HEK293 (cell line): ENCODE measurements around the gene BRWD1.

ENCODE experiments used
- KLF10 ChIP-seq: fragments of 450-650 bp; IDR thresholded peaks from 2 replicates; pipeline ENCODE4 v1.5.1; 2018; ENCODE audit warnings: missing biosample characterization, mild to moderate bottlenecking, missing genetic modification characterization
- ZNF140 ChIP-seq: fragments of 450-650 bp; formaldehyde crosslinking; IDR thresholded peaks from 2 replicates; pipeline ENCODE4 v1.5.1; 2016; ENCODE audit warnings: missing biosample characterization, missing genetic modification characterization
- ZNF211 ChIP-seq: fragments of 450-650 bp; formaldehyde crosslinking; IDR thresholded peaks from 2 replicates; pipeline ENCODE4 v1.5.1; 2016; ENCODE audit warnings: low read depth, missing biosample characterization, missing genetic modification characterization
- ZNF335 ChIP-seq: fragments of 450-650 bp; formaldehyde crosslinking; conservative IDR thresholded peaks from 2 replicates; pipeline ENCODE4 v1.5.1; 2016; ENCODE audit warnings: missing biosample characterization, missing genetic modification characterization
- ZNF621 ChIP-seq: fragments of 450-650 bp; formaldehyde crosslinking; IDR thresholded peaks from 2 replicates; pipeline ENCODE4 v1.5.1; 2017; ENCODE audit warnings: missing biosample characterization, missing genetic modification characterization
- ZXDB ChIP-seq: fragments of 450-650 bp; formaldehyde crosslinking; IDR thresholded peaks from 2 replicates; pipeline ENCODE4 v1.5.1; 2016; ENCODE audit warnings: missing biosample characterization, missing genetic modification characterization
- TF ChIP-seq, protein P1 (sequence below): fragments of 450-650 bp; formaldehyde crosslinking; IDR thresholded peaks from 2 replicates; pipeline ENCODE4 v1.5.1; 2016; ENCODE audit warnings: missing biosample characterization, missing genetic modification characterization
- TF ChIP-seq, protein P2 (sequence below): sonication (generic); formaldehyde crosslinking; IDR thresholded peaks from 2 replicates; pipeline ENCODE4 v1.8.1; 2022; ENCODE audit warnings: mild to moderate bottlenecking, moderate library complexity, missing genetic modification reagents
- TF ChIP-seq, protein P3 (sequence below): fragments of 450-650 bp; formaldehyde crosslinking; IDR thresholded peaks from 2 replicates; pipeline ENCODE4 v1.5.1; 2016; ENCODE audit warnings: missing biosample characterization, missing genetic modification characterization

DNA sequence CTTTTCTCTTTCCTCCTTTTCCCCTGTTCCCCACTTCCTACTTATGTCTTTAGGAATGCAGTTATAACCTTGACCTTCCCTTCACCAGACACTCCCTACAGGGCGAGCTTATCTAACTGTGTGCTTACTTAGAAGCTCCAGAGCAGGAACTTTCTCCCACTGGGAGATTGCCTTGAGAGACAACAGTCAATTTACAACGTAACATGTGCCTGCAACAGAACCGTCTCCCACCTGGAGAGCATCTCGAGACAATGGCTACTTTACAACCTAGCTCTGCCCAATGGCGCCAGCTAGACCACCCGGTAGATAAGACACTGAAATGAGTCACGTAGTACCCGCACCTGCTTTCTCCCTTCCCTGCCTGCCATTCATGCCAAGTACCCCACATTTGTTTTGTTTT, 18.7 kb upstream of the BRWD1 start:
- TF ChIP-seq ZNF621 (tag by site-specific recombination) (no peak), KLF10 (no peak), ZNF211 (tag by site-specific recombination) (no peak), ZXDB (tag by site-specific recombination) (no peak), ZNF335 (no peak), ZNF140 (no peak)
- TF ChIP-seq, protein P1, sequence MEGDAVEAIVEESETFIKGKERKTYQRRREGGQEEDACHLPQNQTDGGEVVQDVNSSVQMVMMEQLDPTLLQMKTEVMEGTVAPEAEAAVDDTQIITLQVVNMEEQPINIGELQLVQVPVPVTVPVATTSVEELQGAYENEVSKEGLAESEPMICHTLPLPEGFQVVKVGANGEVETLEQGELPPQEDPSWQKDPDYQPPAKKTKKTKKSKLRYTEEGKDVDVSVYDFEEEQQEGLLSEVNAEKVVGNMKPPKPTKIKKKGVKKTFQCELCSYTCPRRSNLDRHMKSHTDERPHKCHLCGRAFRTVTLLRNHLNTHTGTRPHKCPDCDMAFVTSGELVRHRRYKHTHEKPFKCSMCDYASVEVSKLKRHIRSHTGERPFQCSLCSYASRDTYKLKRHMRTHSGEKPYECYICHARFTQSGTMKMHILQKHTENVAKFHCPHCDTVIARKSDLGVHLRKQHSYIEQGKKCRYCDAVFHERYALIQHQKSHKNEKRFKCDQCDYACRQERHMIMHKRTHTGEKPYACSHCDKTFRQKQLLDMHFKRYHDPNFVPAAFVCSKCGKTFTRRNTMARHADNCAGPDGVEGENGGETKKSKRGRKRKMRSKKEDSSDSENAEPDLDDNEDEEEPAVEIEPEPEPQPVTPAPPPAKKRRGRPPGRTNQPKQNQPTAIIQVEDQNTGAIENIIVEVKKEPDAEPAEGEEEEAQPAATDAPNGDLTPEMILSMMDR (tag by site-specific recombination), result no peak
- TF ChIP-seq, protein P2, sequence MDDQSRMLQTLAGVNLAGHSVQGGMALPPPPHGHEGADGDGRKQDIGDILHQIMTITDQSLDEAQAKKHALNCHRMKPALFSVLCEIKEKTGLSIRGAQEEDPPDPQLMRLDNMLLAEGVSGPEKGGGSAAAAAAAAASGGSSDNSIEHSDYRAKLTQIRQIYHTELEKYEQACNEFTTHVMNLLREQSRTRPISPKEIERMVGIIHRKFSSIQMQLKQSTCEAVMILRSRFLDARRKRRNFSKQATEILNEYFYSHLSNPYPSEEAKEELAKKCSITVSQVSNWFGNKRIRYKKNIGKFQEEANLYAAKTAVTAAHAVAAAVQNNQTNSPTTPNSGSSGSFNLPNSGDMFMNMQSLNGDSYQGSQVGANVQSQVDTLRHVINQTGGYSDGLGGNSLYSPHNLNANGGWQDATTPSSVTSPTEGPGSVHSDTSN (CRISPR knock-in tag), result no peak
- TF ChIP-seq, protein P3, sequence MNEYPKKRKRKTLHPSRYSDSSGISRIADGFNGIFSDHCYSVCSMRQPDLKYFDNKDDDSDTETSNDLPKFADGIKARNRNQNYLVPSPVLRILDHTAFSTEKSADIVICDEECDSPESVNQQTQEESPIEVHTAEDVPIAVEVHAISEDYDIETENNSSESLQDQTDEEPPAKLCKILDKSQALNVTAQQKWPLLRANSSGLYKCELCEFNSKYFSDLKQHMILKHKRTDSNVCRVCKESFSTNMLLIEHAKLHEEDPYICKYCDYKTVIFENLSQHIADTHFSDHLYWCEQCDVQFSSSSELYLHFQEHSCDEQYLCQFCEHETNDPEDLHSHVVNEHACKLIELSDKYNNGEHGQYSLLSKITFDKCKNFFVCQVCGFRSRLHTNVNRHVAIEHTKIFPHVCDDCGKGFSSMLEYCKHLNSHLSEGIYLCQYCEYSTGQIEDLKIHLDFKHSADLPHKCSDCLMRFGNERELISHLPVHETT (tag by site-specific recombination), result no peak
